ENCODE measurements around the gene IGF2BP1.

The IGF2BP1 gene

DNA sequence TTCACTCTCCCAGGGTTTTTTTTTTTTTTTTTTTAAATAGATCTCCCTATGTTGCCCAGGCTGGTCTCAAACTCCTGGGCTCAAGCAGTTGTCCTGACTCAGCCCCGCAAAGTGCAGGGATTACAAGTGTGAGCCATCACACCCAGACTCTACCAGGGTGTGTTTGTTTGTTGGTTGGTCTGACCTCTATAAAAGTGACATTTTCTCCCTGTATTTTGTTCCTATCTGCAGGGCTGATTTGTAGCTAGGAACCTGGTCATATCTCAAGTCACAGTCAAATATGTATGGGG is 89.1 kb downstream of the IGF2BP1 start:
- no peak overlapping the region for H3K27ac ChIP-seq (replicated peaks)
- no peak for TF ChIP-seq GABPA (IDR thresholded peaks at IDR 0.05; ENCODE audit: low read depth)
- TF ChIP-seq, protein P1, sequence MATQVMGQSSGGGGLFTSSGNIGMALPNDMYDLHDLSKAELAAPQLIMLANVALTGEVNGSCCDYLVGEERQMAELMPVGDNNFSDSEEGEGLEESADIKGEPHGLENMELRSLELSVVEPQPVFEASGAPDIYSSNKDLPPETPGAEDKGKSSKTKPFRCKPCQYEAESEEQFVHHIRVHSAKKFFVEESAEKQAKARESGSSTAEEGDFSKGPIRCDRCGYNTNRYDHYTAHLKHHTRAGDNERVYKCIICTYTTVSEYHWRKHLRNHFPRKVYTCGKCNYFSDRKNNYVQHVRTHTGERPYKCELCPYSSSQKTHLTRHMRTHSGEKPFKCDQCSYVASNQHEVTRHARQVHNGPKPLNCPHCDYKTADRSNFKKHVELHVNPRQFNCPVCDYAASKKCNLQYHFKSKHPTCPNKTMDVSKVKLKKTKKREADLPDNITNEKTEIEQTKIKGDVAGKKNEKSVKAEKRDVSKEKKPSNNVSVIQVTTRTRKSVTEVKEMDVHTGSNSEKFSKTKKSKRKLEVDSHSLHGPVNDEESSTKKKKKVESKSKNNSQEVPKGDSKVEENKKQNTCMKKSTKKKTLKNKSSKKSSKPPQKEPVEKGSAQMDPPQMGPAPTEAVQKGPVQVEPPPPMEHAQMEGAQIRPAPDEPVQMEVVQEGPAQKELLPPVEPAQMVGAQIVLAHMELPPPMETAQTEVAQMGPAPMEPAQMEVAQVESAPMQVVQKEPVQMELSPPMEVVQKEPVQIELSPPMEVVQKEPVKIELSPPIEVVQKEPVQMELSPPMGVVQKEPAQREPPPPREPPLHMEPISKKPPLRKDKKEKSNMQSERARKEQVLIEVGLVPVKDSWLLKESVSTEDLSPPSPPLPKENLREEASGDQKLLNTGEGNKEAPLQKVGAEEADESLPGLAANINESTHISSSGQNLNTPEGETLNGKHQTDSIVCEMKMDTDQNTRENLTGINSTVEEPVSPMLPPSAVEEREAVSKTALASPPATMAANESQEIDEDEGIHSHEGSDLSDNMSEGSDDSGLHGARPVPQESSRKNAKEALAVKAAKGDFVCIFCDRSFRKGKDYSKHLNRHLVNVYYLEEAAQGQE (IDR thresholded peaks at IDR 0.05; ENCODE audit: insufficient replicate concordance, low read depth) = no peak
- TF ChIP-seq SPI1 (IDR thresholded peaks at IDR 0.05; ENCODE audit: borderline replicate concordance, low read depth) = no peak
- TF ChIP-seq POLR2AphosphoS5 (IDR thresholded peaks at IDR 0.05; ENCODE audit: low read depth) = no peak
- TF ChIP-seq, protein P2, sequence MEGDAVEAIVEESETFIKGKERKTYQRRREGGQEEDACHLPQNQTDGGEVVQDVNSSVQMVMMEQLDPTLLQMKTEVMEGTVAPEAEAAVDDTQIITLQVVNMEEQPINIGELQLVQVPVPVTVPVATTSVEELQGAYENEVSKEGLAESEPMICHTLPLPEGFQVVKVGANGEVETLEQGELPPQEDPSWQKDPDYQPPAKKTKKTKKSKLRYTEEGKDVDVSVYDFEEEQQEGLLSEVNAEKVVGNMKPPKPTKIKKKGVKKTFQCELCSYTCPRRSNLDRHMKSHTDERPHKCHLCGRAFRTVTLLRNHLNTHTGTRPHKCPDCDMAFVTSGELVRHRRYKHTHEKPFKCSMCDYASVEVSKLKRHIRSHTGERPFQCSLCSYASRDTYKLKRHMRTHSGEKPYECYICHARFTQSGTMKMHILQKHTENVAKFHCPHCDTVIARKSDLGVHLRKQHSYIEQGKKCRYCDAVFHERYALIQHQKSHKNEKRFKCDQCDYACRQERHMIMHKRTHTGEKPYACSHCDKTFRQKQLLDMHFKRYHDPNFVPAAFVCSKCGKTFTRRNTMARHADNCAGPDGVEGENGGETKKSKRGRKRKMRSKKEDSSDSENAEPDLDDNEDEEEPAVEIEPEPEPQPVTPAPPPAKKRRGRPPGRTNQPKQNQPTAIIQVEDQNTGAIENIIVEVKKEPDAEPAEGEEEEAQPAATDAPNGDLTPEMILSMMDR (IDR thresholded peaks at IDR 0.05; ENCODE audit: insufficient read depth, low read length) = no peak
- DNase-seq (ENCODE audit: low read depth in 1 of 2, low spot score in 1 of 2) = no peak

DNA sequence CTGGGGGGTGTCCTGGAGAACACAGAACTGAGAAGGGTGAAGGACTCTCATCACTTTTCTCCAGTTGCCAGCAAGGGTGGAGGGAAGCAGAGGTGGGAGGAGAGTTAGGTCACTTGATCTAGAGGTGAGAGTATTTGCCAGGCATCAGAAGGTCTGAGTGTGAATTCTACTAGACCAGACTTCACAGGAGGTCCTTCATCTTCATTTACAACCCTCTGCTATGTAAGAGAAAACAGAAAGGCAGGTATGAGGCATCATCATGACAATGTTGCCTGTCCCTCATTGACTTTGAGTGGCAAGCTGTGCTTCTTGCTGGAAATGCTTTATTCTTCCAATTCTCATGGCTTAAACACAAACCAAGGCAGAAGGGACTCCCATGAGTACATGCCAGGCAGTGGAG is 89.5 kb downstream of the IGF2BP1 start:
- TF ChIP-seq SPI1 (IDR thresholded peaks at IDR 0.05; ENCODE audit: borderline replicate concordance, low read depth) (no peak), GABPA (IDR thresholded peaks at IDR 0.05; ENCODE audit: low read depth) (no peak), POLR2AphosphoS5 (IDR thresholded peaks at IDR 0.05; ENCODE audit: low read depth) (no peak)
- TF ChIP-seq, protein P1 (IDR thresholded peaks at IDR 0.05; ENCODE audit: insufficient replicate concordance, low read depth) = no peak
- TF ChIP-seq, protein P2 (IDR thresholded peaks at IDR 0.05; ENCODE audit: insufficient read depth, low read length) = no peak
- peaks cover 3% of the 10 kb centered on the region for H3K27me3 ChIP-seq (ENCODE audit: insufficient read depth, poor library complexity, severe bottlenecking)
- H3K4me3 ChIP-seq (replicated peaks; ENCODE audit: insufficient read depth, low read length) = no peak overlapping the region
- no peak overlapping the region for H3K27ac ChIP-seq (replicated peaks)
- no peak for DNase-seq (ENCODE audit: low read depth in 1 of 2, low spot score in 1 of 2)

More for the DNA sequence above, 89.1 kb downstream of the IGF2BP1 start:
- H3K4me3 ChIP-seq (replicated peaks; ENCODE audit: insufficient read depth, low read length) = no peak overlapping the region
- peaks cover 3% of the 10 kb centered on the region for H3K27me3 ChIP-seq (ENCODE audit: insufficient read depth, poor library complexity, severe bottlenecking)

DNA sequence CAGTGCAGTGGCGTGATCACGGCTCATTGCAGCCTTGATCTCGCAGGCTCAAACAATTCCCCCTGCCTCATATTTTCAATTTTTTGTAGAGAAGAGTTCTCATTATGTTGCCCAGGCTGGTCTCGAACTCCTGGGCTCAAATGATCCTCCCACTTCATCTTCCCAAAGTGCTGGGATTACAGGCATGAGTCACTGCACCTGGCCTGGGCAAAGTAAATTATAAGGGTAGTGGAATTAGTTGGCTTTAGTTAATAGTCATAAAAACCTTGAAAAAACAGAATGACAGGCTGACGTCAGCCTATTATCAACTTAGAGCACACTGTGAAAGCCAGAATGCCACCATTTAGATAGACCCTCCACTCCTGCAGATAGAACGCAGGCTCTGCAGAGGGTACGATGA is 91.9 kb downstream of the IGF2BP1 start:
- Histone ChIP-seq H3K4me3 (replicated peaks; ENCODE audit: insufficient read depth, low read length) (no peak overlapping the region), H3K27me3 (ENCODE audit: insufficient read depth, poor library complexity, severe bottlenecking) (peaks cover 3% of the 10 kb centered on the region), H3K27ac (replicated peaks) (no peak overlapping the region)
- DNase-seq (ENCODE audit: low read depth in 1 of 2, low spot score in 1 of 2) = no peak
- TF ChIP-seq, protein P2 (IDR thresholded peaks at IDR 0.05; ENCODE audit: insufficient read depth, low read length) = no peak
- TF ChIP-seq GABPA (IDR thresholded peaks at IDR 0.05; ENCODE audit: low read depth) = no peak
- TF ChIP-seq, protein P1 (IDR thresholded peaks at IDR 0.05; ENCODE audit: insufficient replicate concordance, low read depth) = no peak
- TF ChIP-seq POLR2AphosphoS5 (IDR thresholded peaks at IDR 0.05; ENCODE audit: low read depth) = no peak

All from HL-60 (cell line).